HL-60/S4 treated with phorbol 12-myristate 13-acetate at 8.2 ng/mL for 4 days and 3 days (cell line): ENCODE results near the gene OPCML.

Source experiments
- in situ Hi-C: fragments of 300-500 bp; cut with MboI; formaldehyde crosslinking; loops from 2 replicates; pipeline ENCODE4 v1.15.0; 2022; ENCODE audit warnings: low sequenced_read_pairs

Gene OPCML

GRCh38 chr11:133414506-133414905 is 117.8 kb downstream of the OPCML start:
- in situ Hi-C loops, result no loop called here

DNA sequence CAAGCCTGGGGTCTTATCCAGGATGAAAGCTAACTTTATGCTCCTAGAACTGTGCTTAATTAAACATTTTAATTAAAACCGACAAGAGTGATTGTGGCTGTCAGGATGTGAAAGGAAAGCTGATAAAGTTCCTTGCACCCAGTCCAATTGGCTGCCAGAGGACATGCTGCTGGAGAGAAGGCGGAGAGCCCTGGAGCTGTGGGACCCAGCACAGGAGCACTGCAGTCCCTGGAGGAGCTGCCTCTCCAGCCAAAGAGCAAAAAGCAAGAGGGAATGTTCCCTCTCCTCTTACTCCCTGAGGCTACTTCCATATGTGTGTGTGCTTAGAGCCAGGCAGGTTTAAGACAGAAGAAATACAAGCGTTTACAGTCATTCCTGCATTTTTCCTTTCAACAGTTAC is 118.6 kb downstream of the OPCML start:
- in situ Hi-C loops, result no loop called here

GRCh38 chr11:133409799-133410198 is 122.5 kb downstream of the OPCML start:
- in situ Hi-C loops, result no loop called here

DNA sequence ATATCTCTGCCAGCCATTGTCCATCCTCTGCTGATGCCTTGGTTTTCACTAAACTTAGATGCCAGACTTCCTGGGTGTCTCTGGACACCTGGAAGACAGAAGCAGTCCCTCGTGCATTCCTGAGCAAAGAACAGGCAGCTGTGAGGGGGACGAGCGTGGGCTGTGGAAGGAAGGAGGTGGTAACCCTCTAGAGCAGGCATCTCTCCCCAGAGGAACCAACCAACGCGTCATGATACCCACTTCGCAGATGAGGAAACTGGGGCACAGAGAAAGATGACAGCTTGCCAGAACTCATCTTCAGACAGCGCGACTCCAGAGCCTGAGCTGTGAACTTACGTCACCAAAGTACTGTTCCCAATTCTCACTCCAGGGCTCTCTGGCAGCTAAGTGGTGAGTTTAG is 123.4 kb downstream of the OPCML start:
- in situ Hi-C loops, result no loop called here

DNA sequence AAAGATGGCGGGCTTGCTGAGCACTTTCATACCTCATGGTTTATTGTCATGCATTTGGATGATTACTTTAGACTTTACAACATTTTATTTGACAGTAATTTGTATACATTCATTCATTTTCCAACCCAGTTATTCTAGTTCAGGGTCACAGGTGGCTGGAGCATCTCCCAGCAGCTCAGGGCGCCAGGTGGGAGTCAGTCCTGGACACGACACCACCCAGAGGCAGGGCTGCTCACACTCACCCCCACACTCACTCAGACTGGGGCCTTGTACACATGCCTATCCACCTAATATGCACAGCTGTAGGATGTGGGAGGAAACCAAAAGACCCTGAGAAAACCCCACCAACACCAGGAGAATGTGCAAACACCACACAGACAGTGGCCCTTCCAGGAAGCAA is 123.9 kb downstream of the OPCML start:
- in situ Hi-C loops, result no loop called here

DNA sequence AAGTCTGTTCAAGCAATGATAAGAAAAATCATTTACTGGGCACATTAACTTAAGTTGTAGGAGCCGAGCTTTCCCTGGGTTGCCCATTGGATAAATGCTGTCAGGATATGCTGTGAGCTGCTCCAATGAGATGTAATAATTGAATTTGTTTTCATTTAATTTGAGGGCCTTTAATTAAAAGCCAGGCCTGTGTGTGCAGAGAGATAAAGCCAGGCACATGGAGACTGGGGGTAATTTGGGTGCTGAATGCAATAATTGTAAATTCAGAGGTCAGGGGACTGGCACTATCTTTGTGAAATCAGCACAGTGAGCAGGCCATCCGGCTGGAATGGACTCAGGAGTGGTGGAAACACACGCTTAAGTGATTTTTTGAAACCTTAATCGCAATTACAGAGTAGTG is 125.8 kb downstream of the OPCML start:
- in situ Hi-C loops, result no loop called here

DNA sequence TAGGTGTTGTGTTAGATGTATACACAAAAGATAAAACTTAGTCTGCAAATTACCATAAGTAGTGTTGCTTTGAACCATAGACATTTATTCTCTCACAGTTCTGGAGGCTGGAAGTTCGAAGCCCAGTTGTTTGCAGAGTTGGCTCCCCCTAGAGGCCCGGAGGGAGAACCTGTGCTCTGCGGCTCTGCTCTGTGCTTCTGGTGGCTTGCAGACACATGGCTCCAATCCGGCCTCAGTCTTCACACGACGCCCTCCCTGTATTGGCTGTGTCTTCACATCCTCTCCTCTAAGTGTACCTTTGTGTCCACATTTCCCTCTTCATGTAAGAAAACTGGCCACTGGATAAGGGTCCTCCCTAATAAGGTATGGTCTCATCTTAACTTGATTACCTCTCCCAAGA is 128.4 kb downstream of the OPCML start:
- in situ Hi-C loops, result no loop called here

GRCh38 chr11:133402551-133402950 is 129.8 kb downstream of the OPCML start:
- in situ Hi-C loops, result no loop called here

- in situ Hi-C loops, result no loop called here
These were observed 132.3 kb downstream of the OPCML start for GRCh38 chr11:133399855-133400625.

DNA sequence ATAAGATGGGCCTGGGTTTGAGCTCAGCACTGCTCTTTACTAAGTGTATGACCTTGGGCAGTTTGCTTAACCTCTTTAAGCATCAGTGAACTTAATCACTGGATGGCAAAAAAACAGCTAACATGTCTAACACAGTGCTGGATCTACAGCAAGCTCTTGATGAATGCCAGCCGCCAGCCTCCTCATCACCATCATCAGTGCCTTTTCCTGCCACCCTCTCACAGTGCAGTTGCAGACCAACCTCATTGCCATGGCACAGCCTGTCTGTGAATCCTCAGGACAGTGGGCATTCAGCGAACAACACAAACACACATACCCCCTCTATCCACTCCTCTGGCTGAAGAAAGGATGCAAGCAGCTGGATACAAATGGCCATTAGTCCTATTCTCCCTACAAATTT is 133.0 kb downstream of the OPCML start:
- in situ Hi-C loops, result no loop called here

- in situ Hi-C loops, result no loop called here
These were observed 141.5 kb downstream of the OPCML start for GRCh38 chr11:133390803-133391202.

DNA sequence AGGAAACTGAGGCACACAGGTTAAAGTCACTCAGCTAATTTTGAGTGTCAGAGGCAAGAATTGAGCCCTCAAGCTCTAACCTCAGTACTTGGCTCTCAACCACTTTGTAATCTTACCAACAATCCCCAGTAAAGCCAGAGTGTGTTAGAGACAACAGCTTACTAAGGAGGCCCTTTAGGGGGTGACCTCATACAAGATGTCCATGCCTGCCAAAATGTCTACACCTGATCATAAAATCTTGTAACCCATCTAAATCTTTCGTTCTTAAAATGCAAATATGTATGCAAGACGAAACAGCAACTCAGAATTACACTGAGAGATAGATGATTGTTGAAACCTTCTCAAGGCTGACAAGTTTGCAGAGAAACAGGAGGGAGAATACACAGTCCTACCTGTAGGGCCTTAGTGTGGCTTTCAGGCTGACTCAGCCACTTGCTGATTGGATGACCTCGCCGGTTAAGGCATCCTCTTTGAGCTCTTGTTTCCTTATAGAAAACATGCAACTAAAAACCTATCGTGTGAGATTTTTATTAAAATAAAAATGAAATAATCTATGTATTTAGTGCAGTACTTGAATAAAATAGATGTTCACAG is 143.2 kb downstream of the OPCML start:
- in situ Hi-C loops, result no loop called here

- in situ Hi-C loops, result no loop called here
These were observed 144.0 kb downstream of the OPCML start for GRCh38 chr11:133388260-133388659.

- in situ Hi-C loops, result no loop called here
These were observed 145.4 kb downstream of the OPCML start for GRCh38 chr11:133386852-133387251.

DNA sequence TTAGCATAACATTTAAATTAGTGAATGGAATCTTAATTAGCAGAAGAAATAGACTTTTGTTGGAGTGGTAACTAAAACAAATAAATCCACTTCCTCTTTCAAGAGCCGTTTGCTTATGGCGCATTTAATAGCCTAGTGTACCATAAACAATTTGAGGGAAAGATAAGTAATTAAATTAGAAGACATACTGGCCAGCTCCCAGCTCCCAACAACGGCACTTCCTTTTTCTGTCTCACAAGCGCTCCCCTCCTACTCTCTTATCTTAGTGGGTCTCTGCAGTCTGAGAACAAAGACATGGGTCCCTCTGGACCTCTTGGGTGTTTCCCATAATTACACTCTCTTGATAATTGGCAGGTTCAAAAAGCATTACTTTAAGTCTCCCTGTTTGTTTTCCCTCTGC is 146.0 kb downstream of the OPCML start:
- in situ Hi-C loops, result no loop called here

GRCh38 chr11:133385781-133386180 is 146.5 kb downstream of the OPCML start:
- in situ Hi-C loops, result no loop called here

DNA sequence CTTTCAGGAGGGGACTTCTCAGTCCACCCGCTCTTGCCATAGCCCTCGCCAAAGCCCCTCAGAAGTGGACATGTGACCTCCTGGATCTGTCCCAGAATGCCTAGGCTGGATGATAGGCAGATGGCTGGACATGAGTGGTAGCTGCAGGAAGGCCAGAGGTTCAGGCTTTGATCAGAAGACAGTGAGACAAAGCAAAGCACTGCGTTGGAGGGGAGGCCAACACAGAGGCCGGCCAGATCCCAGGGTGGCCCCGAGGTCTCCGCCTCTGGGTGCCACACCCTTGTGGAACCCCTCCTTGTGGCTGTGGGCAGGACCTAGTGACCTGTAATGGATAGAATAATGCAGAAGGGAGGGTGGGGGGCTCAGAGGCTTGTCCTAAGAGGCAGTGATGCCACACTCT is 147.6 kb downstream of the OPCML start:
- in situ Hi-C loops, result no loop called here

- in situ Hi-C loops, result no loop called here
These were observed 148.6 kb downstream of the OPCML start for GRCh38 chr11:133383689-133384088.

- in situ Hi-C loops, result no loop called here
These were observed 149.1 kb downstream of the OPCML start for GRCh38 chr11:133383201-133383600.

- in situ Hi-C loops, result no loop called here
These were observed 150.0 kb downstream of the OPCML start for GRCh38 chr11:133382131-133382812.

DNA sequence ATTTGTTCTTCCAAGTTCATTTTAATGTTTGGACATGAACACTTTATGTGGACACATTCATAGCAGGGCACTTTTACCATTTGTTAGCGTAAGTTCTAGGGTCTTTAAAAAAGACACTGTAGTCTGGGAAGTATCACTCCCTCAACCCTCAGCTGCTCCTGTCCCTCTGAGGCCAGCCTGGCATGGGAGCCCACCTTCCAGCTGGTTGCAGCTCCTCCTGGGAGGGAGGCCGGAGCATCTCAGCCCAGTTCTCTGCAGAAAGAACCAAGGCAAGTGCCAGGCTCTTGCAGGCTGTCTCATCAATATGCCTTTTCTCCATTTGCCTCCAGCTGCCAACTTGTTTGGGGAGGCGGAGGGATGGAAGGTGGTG is 150.6 kb downstream of the OPCML start:
- in situ Hi-C loops, result no loop called here

DNA sequence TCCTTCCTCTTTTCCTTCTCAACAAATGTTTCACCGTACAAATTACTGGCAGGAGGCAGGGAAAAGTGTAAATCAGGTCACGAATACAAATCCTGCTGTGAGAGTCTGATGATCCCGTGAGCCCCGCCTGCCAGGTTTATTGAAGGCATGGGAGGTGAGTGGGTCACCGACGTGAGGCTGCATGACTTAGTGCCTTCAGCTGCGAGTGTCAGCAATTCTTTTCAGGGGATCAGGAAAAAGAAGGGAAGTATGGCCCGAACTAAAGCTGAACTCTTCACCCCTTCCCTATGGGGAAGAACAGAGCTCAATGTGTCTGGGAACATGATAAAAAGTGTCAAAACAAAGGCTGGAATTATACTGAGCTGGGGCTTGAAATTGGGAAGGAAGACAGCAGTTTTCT is 166.2 kb downstream of the OPCML start:
- in situ Hi-C loops, result no loop called here
